HG03469 (cell line): Measurements from ENCODE around the gene FLVCR1.
"Not testable (repeated sequence)": the region's sequence is repeated elsewhere in the genome, so short reads cannot be mapped to it uniquely, and the experiment has no call there.

Experiments used
- ATAC-seq: cut with Tn5 transposase; IDR thresholded peaks from one replicate; pipeline ENCODE4 v1.9.1; 2021; ENCODE audit warnings: mild to moderate bottlenecking, moderate library complexity, moderate number of reproducible peaks; ENCODE audit not compliant: unreplicated experiment

Gene FLVCR1

GRCh38 chr1:212858461-212859265 is 588 bp downstream of the FLVCR1 start:
- no peak for ATAC-seq

- ATAC-seq = no peak
These were observed 2.9 kb downstream of the FLVCR1 start for GRCh38 chr1:212860713-212861581.

- ATAC-seq = no peak
These were observed 4.1 kb downstream of the FLVCR1 start for GRCh38 chr1:212862111-212862690.

- not testable (repeated sequence) for ATAC-seq
These were observed 5.3 kb downstream of the FLVCR1 start for GRCh38 chr1:212863345-212863744.

GRCh38 chr1:212864201-212864600 is 6.1 kb downstream of the FLVCR1 start:
- ATAC-seq = no peak

- ATAC-seq = no peak
These were observed 9.1 kb downstream of the FLVCR1 start for GRCh38 chr1:212867192-212867591.

GRCh38 chr1:212871976-212872375 is 13.9 kb downstream of the FLVCR1 start:
- ATAC-seq = no peak

GRCh38 chr1:212873518-212873917 is 15.4 kb downstream of the FLVCR1 start:
- peak; percentile 61 for ATAC-seq

GRCh38 chr1:212878418-212878817 is 20.3 kb downstream of the FLVCR1 start:
- ATAC-seq = no peak

- ATAC-seq = no peak
These were observed 22.0 kb downstream of the FLVCR1 start for GRCh38 chr1:212879947-212880690.

- ATAC-seq = no peak
These were observed 26.5 kb downstream of the FLVCR1 start for GRCh38 chr1:212884592-212884991.

GRCh38 chr1:212892108-212892507 is 34.0 kb downstream of the FLVCR1 start:
- ATAC-seq = no peak

GRCh38 chr1:212899845-212900244 is 41.8 kb downstream of the FLVCR1 start:
- ATAC-seq = no peak

- ATAC-seq = no peak
These were observed 43.2 kb downstream of the FLVCR1 start for GRCh38 chr1:212901290-212901689.

GRCh38 chr1:212902054-212902453 is 44.0 kb downstream of the FLVCR1 start:
- ATAC-seq = no peak

GRCh38 chr1:212903664-212904063 is 45.6 kb downstream of the FLVCR1 start:
- no peak for ATAC-seq

- ATAC-seq = not testable (repeated sequence)
These were observed 50.0 kb downstream of the FLVCR1 start for GRCh38 chr1:212908071-212908470.

GRCh38 chr1:212908971-212909370 is 50.9 kb downstream of the FLVCR1 start:
- no peak for ATAC-seq

GRCh38 chr1:212909652-212910063 is 51.6 kb downstream of the FLVCR1 start:
- no peak for ATAC-seq

- not testable (repeated sequence) for ATAC-seq
These were observed 52.1 kb downstream of the FLVCR1 start for GRCh38 chr1:212910213-212910612.

- ATAC-seq = not testable (repeated sequence)
These were observed 55.6 kb downstream of the FLVCR1 start for GRCh38 chr1:212913638-212914037.
